ENCODE data around the gene USP21. TPM values are rescaled to one million over a fixed set of nuclear protein-coding genes. Genes with fewer than 3 reads are reported as not detected.
A peak's percentile ranks its signal among the peaks of the same experiment; 100 is the strongest.

The USP21 gene
- polyA plus RNA-seq, 3 donors, result 13.2 to 26.7 (median 18.8) TPM

DNA sequence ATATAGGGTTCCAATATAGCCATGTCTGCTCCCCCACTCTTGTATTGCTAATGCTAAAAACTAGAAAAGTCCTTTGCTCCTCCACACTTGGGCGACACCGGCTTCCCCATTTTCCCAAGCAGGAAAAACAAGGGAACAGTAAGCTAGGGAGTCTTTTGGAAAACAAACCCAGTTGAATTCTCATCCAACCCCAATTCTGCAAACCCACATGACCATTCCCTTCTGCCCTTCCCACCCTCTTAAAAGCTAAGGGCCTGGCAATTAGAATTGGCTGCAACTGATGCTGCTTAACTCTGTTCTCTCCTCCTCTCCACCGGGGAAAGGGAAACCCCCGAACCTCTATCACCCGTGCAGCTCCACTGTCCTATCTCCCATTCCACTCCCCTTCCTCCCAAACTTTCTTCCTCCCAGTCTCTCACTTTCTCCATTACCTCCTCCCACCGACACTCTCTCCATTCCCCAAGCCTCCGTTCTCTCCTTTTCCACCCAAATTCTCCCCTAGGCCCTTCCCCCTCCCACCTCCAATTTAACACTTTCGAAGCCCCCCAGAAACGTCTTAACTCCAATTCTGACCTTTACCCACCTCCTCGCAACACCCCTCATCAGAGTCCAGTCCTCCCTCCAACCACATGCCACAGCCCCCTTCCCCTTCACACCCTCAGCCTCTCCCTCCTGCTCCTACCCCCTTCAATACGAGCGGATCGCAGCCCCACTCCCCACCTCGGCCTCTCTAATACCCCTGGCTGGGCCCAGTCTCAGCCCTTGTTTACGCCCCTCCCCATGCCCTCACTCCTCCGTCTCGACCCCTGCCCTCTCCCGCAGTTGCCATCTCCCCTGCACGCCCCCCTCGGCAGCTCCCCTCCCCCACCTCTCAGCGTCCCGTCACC, 27.5 kb upstream of the USP21 start:
- peak overlapping the region; percentile 90 for H3K27ac ChIP-seq (ENCODE audit: low read depth, low read length)
- 3 to 5% (median 5%) methylated on average over 22 of the region's 22 CpGs for WGBS, 3 donors

DNA sequence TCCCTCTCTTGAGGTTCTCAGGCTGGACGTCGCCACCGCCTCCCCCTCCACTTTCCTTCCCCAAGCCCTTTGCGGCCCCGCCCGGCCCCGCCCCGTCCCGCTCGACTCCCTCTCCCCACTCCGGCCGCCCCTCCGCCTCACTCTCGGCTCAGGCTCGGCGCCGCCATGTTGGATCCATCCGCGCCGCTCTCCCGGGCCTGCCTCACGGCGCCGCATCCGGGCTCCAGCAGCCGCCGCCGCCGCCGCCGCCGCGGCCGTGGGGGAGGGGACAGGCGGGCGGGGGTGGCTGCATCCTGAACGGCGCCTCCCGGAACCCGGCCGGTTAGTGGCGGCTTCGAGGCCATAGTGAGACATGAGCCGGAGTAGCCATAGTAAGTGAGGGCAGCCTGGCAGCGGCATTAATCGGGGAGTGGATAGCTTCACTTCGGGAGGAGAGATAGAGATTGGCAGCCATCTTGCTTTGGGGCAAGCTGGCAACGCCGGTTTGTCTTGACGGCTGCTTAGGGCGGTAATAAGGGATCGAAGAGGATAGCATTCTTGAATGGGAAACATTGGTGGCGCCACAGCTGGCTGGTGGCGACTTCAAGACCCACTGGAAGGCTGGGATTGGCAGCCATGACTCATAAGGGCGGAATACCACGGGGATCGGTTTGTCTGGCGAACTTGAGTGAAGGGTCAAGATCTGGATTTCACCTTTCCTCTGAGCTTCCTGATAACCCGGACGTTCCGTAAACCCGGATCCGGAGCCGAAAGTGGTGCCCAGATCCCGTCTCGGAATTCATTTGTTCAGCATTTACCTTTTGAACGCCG, 26.7 kb upstream of the USP21 start, which contains the start of gene DEDD:
Gene DEDD (minus strand): TSS at position 258 of the 810 bp plus-strand sequence. CDS start 8,205 bp downstream, outside the sequence.
- 0 to 1% (median 0%) methylated on average over 63 to 68 of the region's 68 CpGs for WGBS, 3 donors
- H3K27ac ChIP-seq (ENCODE audit: low read depth, low read length), result peak within 1 kb of the TSS; percentile 90

DNA sequence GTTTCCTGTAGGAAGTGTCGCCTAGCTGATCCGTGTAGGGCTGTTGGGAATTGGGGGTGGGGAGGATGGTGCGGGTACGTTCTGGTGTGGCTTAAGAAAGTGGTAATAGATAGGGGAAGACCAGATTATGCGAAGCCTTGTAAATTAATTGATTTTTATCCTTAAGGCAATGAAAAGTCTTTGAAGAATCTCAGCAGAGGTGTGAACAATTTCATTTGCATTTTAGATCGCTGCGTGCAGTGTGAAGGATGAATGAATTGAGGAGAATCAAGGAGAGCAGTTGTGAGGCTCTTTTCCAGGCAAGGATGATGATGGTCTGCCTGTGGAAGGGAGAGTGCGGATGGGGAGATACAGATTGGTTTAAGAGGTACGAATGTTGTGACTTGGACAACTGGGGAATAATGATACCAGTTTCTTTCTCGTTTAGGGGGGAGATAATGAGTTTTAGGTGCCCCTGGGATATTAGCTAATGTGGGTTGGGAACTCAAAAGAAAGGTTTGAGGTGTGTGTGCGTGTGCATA, 26.0 kb upstream of the USP21 start:
- 2 to 7% (median 5%) methylated on average over 11 of the region's 11 CpGs for WGBS, 3 donors
- peak overlapping the region; percentile 90 for H3K27ac ChIP-seq (ENCODE audit: low read depth, low read length)

DNA sequence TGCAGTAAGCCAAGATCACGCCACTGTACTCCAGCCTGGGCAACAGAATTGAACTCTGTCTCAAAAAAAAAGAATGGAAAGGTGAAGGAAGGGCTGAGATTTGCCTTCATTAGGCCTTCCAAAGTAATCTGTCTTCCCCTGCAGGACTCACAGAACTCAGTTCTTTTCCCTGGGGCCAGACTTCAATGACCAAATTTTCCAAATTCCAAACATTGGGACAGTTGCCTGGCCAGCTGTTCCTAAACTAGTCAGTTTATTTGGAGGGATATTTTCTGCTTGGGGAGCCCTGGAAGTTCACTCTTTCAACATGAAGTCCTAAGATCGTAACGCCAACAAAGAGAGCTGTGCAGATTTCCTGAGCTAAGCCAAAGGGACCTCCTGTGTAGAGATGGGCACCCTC, 21.4 kb upstream of the USP21 start:
- 64 to 84% (median 67%) methylated on average over 3 of the region's 3 CpGs for WGBS, 3 donors
- no peak overlapping the region for H3K27ac ChIP-seq (ENCODE audit: low read depth, low read length)

DNA sequence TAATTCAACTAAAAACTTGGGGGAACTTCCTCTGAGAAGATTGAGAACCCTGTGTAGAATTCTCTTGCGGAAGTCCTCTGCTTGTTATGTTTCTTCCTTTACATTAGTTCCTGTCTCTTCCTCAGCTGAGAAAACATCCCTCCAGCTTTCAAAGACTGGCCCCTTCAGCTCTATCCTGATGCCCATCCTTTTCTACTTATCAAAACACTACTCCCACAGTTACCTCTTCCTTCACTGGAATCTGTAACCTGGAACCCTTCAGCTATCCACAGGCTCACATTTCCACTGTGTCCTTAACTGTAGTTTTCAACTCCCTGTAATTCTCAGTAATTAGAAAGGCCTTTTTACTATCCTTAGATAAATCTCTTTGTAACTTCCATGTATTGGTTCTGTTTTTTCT, 20.9 kb upstream of the USP21 start:
- 71 to 82% (median 77%) methylated on average over 1 of the region's 1 CpG for WGBS, 3 donors
- H3K27ac ChIP-seq (ENCODE audit: low read depth, low read length), result no peak overlapping the region

DNA sequence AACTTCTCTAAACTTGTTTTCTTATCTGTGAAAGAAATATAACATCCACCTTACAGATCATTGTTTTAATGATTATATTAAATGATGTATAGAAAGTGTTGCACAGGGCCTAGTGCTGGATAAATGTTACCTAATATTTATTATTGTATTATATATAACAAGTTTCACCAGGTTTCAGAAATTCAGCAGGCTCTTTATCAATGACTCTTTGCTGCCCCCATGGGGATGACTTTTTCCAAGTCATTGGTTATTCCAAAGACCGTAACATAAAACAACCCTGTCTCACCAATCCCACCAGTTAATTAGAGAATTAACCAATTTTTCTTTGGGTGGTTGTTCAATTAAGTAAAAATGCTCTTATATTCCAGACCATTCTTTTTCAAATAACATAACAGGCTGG, 19.5 kb upstream of the USP21 start:
- no peak overlapping the region for H3K27ac ChIP-seq (ENCODE audit: low read depth, low read length)
- 14 to 39% (median 30%) methylated on average over 1 of the region's 1 CpG for WGBS, 3 donors

DNA sequence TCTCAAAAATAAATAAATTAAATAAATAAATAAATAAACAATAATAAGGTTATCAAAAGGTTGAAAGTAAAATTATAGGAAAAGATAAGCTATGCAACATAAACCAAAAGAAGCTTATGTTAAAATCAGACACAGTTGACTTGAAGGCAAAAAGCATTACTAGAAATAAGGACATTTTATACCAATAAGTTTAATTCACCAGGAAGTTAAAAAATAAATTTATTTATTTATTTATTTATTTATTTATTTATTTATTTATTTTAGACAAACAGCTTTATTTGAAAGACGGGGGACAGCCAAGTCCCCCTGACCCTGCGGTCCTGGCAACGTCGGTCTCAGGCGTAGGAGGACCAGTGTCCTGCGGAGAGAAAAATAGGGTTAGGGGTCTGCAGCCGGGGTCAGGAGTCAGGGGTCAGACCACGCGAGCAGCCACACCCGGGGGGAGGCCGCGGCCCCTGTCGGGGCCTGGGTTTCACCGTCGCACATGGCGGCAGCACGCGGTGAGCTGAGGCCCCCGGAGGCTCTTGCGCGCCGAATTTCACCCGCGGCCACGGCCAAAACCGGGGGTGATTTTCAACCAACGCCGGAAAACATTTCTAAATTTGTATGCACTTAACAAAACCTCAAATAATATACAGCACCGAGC, 18.4 kb upstream of the USP21 start:
- WGBS, 3 donors, result 94 to 96% (median 95%) methylated on average over 29 of the region's 29 CpGs
- H3K27ac ChIP-seq (ENCODE audit: low read depth, low read length), result no peak overlapping the region

DNA sequence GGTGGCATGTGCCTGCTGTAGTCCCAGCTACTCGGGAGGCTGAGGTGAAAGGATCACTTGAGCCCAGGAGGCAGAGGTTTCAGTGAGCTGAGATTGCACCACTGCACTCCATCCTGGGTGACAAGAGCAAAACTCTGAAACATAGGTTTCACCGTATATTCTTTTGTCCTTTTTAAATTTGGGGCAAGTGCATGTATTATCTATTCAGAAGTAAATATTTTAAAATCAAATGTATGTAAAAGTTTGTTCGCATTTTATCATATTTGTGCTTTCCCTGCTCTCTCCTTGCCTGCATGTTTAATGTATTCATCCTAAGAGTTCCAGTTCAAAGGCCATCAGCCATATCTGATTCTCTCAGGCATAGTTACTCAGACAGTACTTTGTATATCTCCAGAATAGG, 13.5 kb upstream of the USP21 start:
- WGBS, 3 donors, result 78 to 84% (median 78%) methylated on average over 3 of the region's 3 CpGs
- H3K27ac ChIP-seq (ENCODE audit: low read depth, low read length), result no peak overlapping the region

DNA sequence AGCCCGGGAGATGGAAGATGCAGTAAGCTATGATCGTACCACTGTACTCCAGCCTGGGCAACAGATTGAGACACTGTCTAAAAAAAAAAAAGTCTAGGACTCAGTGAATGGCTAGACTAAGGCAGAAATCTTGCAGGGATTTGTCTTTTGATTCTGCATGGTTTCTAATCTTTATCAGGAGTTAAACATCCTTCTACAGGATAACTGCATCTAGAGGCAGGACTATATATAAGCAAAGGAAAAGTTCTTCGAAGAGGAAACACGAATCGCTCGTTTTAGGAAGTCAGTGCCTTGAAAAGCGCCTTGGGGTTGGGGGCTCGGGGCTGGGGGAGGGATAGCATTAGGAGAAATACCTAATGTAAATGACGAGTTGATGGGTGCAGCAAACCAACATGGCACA, 6.1 kb upstream of the USP21 start:
- H3K27ac ChIP-seq (ENCODE audit: low read depth, low read length), result no peak overlapping the region
- 19 to 24% (median 20%) methylated on average over 9 of the region's 9 CpGs for WGBS, 3 donors

DNA sequence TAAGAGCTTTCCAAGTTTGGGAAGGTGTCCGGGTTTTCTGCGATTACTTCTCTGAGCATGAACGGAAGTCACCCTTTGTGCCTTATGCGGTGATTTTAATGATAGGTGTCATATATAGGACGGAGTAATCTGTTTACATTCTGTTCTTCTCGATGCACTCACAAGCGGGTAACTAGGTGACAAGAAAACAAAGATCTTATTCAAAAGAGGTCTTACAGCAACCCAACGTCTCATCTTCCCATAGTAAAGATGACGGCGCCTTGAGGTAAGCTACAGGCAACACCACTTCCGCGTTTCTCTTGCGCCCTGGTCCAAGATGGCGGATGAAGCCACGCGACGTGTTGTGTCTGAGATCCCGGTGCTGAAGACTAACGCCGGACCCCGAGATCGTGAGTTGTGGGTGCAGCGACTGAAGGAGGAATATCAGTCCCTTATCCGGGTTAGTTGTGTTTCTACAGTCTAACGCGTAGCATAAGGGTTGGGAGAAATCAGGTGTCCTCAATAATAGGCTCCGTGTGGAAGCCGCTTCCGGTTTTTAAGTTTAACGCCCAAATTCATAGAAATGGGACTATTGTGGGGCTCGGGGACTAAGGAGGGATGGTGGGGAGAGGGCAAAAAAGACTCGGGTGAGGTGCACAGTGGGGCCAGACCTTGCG, 5.5 kb upstream of the USP21 start, which contains the start of gene UFC1:
Gene UFC1 (plus strand): TSS at position 297 of the 656 bp plus-strand sequence. CDS start 20 bp downstream, at position 317.
- peak within 1 kb of the TSS; percentile 83 for H3K27ac ChIP-seq (ENCODE audit: low read depth, low read length)
- 0 to 1% (median 1%) methylated on average over 33 of the region's 33 CpGs for WGBS, 3 donors

DNA sequence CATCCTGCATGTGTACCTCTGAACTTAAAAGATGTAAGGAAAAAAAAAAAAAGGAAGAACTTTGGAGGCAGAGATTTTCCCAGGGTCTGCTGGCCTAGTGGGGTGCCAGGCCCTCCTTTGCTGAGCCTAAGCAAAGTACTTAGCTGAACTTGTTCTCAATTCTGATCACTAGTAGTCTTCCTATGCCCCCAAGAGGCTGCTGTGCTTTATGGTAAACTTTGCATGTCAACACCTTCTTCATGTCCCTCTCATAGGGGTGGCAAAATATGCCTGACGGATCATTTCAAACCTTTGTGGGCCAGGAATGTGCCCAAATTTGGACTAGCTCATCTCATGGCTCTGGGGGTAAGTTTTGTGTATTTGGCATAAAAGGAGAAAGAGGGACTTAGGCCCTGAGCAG, 1.4 kb upstream of the USP21 start:
- H3K27ac ChIP-seq (ENCODE audit: low read depth, low read length), result no peak overlapping the region
- 93 to 100% (median 94%) methylated on average over 1 of the region's 1 CpG for whole genome bisulfite sequencing, 3 donors

DNA sequence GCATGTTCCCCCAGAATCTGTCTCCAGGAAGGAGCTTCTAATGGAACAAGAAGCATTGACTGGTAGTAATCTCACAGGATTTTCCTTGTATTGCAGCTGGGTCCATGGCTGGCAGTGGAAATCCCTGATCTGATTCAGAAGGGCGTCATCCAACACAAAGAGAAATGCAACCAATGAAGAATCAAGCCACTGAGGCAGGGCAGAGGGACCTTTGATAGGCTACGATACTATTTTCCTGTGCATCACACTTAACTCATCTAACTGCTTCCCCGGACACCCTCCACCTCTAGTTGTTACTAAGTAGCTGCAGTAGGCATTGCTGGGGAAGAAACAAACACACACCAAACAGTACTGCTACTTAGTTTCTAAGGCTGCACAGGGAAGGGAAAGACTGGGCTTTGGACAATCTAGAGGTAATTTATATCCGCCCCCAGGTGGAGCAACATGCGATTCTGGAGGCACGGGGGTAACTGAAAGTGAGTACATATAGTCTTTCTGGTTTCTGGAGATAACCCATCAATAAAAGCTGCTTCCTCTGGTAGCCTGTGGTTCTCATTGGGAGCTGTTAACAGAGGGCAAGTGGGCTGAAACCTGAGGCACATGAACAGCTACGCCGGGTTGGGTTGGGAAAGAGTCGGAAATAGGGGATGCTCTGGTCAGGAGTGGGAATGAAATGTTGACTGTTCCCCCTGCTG, 837 bp upstream of the USP21 start:
- WGBS, 3 donors, result 61 to 71% (median 67%) methylated on average over 9 of the region's 9 CpGs
- no peak overlapping the region for H3K27ac ChIP-seq (ENCODE audit: low read depth, low read length)

DNA sequence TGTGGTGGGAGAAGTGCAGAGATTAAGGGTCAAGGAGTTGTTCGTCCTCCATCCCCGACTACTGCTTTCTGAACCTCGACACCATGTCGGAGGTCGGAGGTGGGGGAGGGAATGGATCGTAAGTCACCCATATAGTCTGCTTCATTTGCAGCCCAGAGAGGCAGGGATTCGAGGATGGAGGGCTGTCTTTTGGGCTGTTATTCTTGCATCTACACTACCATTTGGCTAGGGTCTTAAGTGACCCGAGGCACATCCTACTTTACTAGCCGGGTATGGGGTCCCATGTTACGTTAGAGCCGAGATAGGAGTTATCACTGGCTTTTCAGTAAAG, 578 bp downstream of the USP21 start:
- WGBS, 3 donors, result 4 to 9% (median 8%) methylated on average over 11 of the region's 11 CpGs

DNA sequence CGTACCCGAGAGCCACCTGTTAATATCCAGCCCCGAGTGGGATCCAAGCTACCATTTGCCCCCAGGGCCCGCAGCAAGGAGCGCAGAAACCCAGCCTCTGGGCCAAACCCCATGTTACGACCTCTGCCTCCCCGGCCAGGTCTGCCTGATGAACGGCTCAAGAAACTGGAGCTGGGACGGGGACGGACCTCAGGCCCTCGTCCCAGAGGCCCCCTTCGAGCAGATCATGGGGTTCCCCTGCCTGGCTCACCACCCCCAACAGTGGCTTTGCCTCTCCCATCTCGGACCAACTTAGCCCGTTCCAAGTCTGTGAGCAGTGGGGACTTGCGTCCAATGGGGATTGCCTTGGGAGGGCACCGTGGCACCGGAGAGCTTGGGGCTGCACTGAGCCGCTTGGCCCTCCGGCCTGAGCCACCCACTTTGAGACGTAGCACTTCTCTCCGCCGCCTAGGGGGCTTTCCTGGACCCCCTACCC, 1.4 kb downstream of the USP21 start:
- no peak overlapping the region for H3K27ac ChIP-seq (ENCODE audit: low read depth, low read length)
- WGBS, 3 donors, result 91 to 95% (median 93%) methylated on average over 22 of the region's 22 CpGs

More for the DNA sequence above, 578 bp downstream of the USP21 start:
- no peak overlapping the region for H3K27ac ChIP-seq (ENCODE audit: low read depth, low read length)

DNA sequence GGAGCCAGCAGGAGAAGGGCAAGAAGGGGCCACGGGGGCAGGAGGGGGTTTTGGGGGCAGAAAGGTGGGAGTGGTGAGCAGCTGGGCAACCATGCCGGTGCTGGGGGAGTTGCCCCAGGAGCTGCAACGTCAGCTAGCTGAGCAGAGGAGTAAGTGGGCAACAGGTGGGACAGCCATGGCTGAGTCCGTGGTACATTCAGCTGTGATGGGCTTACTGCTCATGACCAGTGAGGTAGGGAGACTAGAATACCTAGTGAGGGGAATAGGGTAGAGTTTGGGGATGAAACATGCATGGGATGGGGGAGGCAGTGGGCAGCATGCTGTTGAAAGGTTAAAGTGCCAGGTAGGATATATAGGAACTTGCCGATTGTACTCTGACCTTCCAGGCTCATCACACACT, 2.4 kb downstream of the USP21 start:
- H3K27ac ChIP-seq (ENCODE audit: low read depth, low read length), result no peak overlapping the region
- 88 to 89% (median 88%) methylated on average over 5 of the region's 5 CpGs for WGBS, 3 donors

DNA sequence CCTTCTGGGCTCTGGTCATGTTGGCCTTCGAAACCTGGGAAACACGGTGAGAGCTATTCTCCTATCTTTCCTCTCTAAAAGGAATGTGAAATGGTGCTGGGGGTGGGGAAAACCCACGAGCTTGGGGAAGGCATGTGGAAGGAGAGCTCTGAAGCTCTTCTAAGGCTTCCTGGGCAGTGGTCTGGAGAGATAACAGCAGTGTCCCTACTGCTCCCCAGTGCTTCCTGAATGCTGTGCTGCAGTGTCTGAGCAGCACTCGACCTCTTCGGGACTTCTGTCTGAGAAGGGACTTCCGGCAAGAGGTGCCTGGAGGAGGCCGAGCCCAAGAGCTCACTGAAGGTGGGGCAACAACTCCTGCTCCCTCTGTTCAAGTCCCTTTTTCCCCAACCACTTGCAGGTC, 2.8 kb downstream of the USP21 start:
- WGBS, 3 donors, result 80 to 82% (median 81%) methylated on average over 7 of the region's 7 CpGs

DNA sequence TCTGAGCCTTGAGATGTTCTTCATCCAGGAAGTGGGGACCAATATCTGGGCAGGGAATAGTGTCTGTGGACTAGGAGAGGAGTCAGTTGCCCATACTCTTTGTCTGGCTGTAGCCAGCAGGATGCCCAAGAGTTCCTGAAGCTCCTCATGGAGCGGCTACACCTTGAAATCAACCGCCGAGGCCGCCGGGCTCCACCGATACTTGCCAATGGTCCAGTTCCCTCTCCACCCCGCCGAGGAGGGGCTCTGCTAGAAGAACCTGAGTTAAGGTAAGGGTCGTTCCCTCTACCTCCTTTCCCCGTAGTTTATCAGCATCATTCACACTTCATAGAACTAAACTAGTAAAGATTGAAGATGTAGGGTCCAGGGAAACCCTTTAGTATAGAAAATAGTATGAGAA, 3.5 kb downstream of the USP21 start:
- no peak overlapping the region for H3K27ac ChIP-seq (ENCODE audit: low read depth, low read length)
- 92 to 93% (median 93%) methylated on average over 10 of the region's 10 CpGs for WGBS, 3 donors

More for the DNA sequence above, 2.8 kb downstream of the USP21 start:
- H3K27ac ChIP-seq (ENCODE audit: low read depth, low read length), result no peak overlapping the region

Data from adipose tissue (tissue), 3 donors.